Dermis microvascular lymphatic vessel endothelial cell (primary cell): ENCODE results near the gene SPDYE8. TPM values are rescaled to one million over a fixed set of nuclear protein-coding genes. Genes with fewer than 3 reads are reported as not detected.
"Not testable (repeated sequence)": the region's sequence is repeated elsewhere in the genome, so short reads cannot be mapped to it uniquely, and the experiment has no call there.

Source experiments
- DNase-seq, 2 donors: peaks; one replicate each; pipeline versions ENCODE4 v3.0.0 to v3.0.0-alpha.2; 2010; ENCODE audit warnings: low read depth in 2 of 2
- total RNA-seq: library from RNA; depleted of rRNA; stranded (reverse); fragments of >200 nt; gene quantifications from 2 replicates; pipeline ENCODE4 v1.2.1, GENCODE V29; 2014

SPDYE8 gene
- total RNA-seq = not detected in 2 replicates

GRCh38 chr7:73029666-73030065 is at the start of gene SPDYE8:
Gene SPDYE8 (minus strand): TSS chr7:73029766. CDS start chr7:73027966, 1,800 bp downstream.
- not testable (repeated sequence) for DNase-seq

GRCh38 chr7:73057811-73058210 is 28.2 kb upstream of the SPDYE8 start, which contains the start of gene SPDYE11:
Gene SPDYE11 (minus strand): TSS chr7:73057911. CDS start chr7:73056111, 1,800 bp downstream.
- DNase-seq = not testable (repeated sequence)

- DNase-seq = not testable (repeated sequence)
These were observed 23.1 kb downstream of the SPDYE8 start for GRCh38 chr7:73006491-73006890.

GRCh38 chr7:73005693-73006447 is 23.7 kb downstream of the SPDYE8 start:
- peak in 1 of 2 donors; percentile 90 for DNase-seq

- DNase-seq = not testable (repeated sequence)
These were observed 24.2 kb downstream of the SPDYE8 start for GRCh38 chr7:73005356-73005692.

- DNase-seq = not testable (repeated sequence)
These were observed 31.6 kb downstream of the SPDYE8 start for GRCh38 chr7:72997887-72998468.

- DNase-seq = not testable (repeated sequence)
These were observed 32.1 kb downstream of the SPDYE8 start for GRCh38 chr7:72997447-72997846.

GRCh38 chr7:72995484-72995883 is 34.1 kb downstream of the SPDYE8 start:
- DNase-seq = not testable (repeated sequence)

GRCh38 chr7:72990146-72990913 is 39.2 kb downstream of the SPDYE8 start:
- DNase-seq = not testable (repeated sequence)

GRCh38 chr7:72982084-72982483 is 47.5 kb downstream of the SPDYE8 start:
- not testable (repeated sequence) for DNase-seq

GRCh38 chr7:72980382-72980781 is 49.2 kb downstream of the SPDYE8 start:
- DNase-seq = not testable (repeated sequence)

- not testable (repeated sequence) for DNase-seq
These were observed 53.1 kb downstream of the SPDYE8 start for GRCh38 chr7:72976434-72976833.

GRCh38 chr7:72975656-72976286 is 53.8 kb downstream of the SPDYE8 start:
- DNase-seq = not testable (repeated sequence)

- not testable (repeated sequence) for DNase-seq
These were observed 54.8 kb downstream of the SPDYE8 start for GRCh38 chr7:72974781-72975180.

- DNase-seq = not testable (repeated sequence)
These were observed 58.1 kb downstream of the SPDYE8 start for GRCh38 chr7:72971505-72971904.

Other genes with a start within 250 kb of the SPDYE8 start
- 1.4 and 3.7 TPM in 2 replicates for gene TYW1B, start 201.6 kb downstream of the SPDYE8 start, total RNA-seq
- gene POM121, start 104.7 kb downstream of the SPDYE8 start, total RNA-seq = 3.0 and 5.3 TPM in 2 replicates
- 0.13 TPM in 1 of 2 replicates, not detected in the other for gene TRIM74, start 60.3 kb downstream of the SPDYE8 start, total RNA-seq
- not detected in 2 replicates for gene SPDYE11, start 28.1 kb upstream of the SPDYE8 start, total RNA-seq
- not detected in 2 replicates for gene SPDYE9, start 56.3 kb upstream of the SPDYE8 start, total RNA-seq